ENCODE results near the gene B9D2. TPM values are rescaled to one million over a fixed set of nuclear protein-coding genes. Genes with fewer than 3 reads are reported as not detected.

The B9D2 gene
- total RNA-seq, 3 donors from 2014 or later: 4.0 to 7.3 (median 4.3) TPM

GRCh38 chr19:41398598-41398997 lies 34.6 kb upstream of the B9D2 start:
- no peak for DNase-seq (ENCODE audit: low spot score in 2 of 2)
- intact Hi-C loops (cut with DNase I; ENCODE audit: low total_unique reads): no loop called here
- H3K9me3 ChIP-seq: no peaks in the 10 kb centered on the region
- peaks cover 0 to 9% of the 10 kb centered on the region in 2 donors for H3K4me1 ChIP-seq
- no peak overlapping the region for H3K27ac ChIP-seq
- peak overlapping the region; percentile 88 to 99 (median 95) for H3K4me3 ChIP-seq
- H3K36me3 ChIP-seq: no peaks in the 10 kb centered on the region
- H3K27me3 ChIP-seq: no peaks in the 10 kb centered on the region
- TF ChIP-seq CTCF (IDR thresholded peaks at IDR 0.05) (no peak), POLR2A (IDR thresholded peaks at IDR 0.05) (no peak), POLR2AphosphoS5 (IDR thresholded peaks at IDR 0.05) (no peak)

- Histone ChIP-seq H3K4me3 (peak overlapping the region; percentile 88 to 99 (median 95)), H3K27me3 (no peaks in the 10 kb centered on the region), H3K9me3 (no peaks in the 10 kb centered on the region), H3K4me1 (peaks cover 0 to 9% of the 10 kb centered on the region in 2 donors), H3K27ac (peak overlapping the region; percentile 89), H3K36me3 (no peaks in the 10 kb centered on the region)
- intact Hi-C loops (cut with DNase I; ENCODE audit: low total_unique reads): no loop called here
- TF ChIP-seq POLR2AphosphoS5 (IDR thresholded peaks at IDR 0.05) (no peak), POLR2A (IDR thresholded peaks at IDR 0.05) (no peak), CTCF (IDR thresholded peaks at IDR 0.05) (no peak)
- DNase-seq (ENCODE audit: low spot score in 2 of 2): no peak
Measured at GRCh38 chr19:41398050-41398418, 34.1 kb upstream of the B9D2 start.

GRCh38 chr19:41397086-41398049 lies 33.4 kb upstream of the B9D2 start, which contains the start of the genes BCKDHA and EXOSC5:
Gene BCKDHA, plus strand, starts transcription at chr19:41397818. Its CDS starts 10 bp downstream, at chr19:41397828.
Gene EXOSC5, minus strand, starts transcription at chr19:41397359. Its CDS starts 31 bp downstream, at chr19:41397328.
- Histone ChIP-seq H3K36me3 (no peaks in the 10 kb centered on the region), H3K27me3 (no peaks in the 10 kb centered on the region), H3K9me3 (no peaks in the 10 kb centered on the region), H3K4me3 (peak within 1 kb of the TSS; percentile 88 to 99 (median 95)), H3K27ac (peak within 1 kb of the TSS; percentile 89), H3K4me1 (peaks cover 0 to 9% of the 10 kb centered on the region in 2 donors)
- peak; percentile 11 to 18 (median 17) for TF ChIP-seq CTCF (IDR thresholded peaks at IDR 0.05)
- TF ChIP-seq POLR2AphosphoS5 (IDR thresholded peaks at IDR 0.05): peak; percentile 69 to 89 (median 88)
- no peak for TF ChIP-seq POLR2A (IDR thresholded peaks at IDR 0.05)
- intact Hi-C loops (cut with DNase I; ENCODE audit: low total_unique reads): loop anchor here (2.0 kb wide), 1 partner anchor 51 kb away; no protein-coding TSS in a partner anchor
- DNase-seq (ENCODE audit: low spot score in 2 of 2): peak; percentile 99

GRCh38 chr19:41395355-41395754 lies 31.4 kb upstream of the B9D2 start:
- TF ChIP-seq POLR2AphosphoS5 (IDR thresholded peaks at IDR 0.05): no peak
- TF ChIP-seq POLR2A (IDR thresholded peaks at IDR 0.05): no peak
- TF ChIP-seq CTCF (IDR thresholded peaks at IDR 0.05): no peak
- Histone ChIP-seq H3K9me3 (no peaks in the 10 kb centered on the region), H3K4me1 (peaks cover 0 to 9% of the 10 kb centered on the region in 2 donors), H3K27ac (no peak overlapping the region), H3K36me3 (no peaks in the 10 kb centered on the region), H3K27me3 (no peaks in the 10 kb centered on the region), H3K4me3 (no peak overlapping the region)
- no peak for DNase-seq (ENCODE audit: low spot score in 2 of 2)
- intact Hi-C loops (cut with DNase I; ENCODE audit: low total_unique reads): no loop called here

- no peaks in the 10 kb centered on the region for H3K4me1 ChIP-seq
- DNase-seq (ENCODE audit: low spot score in 2 of 2): no peak
- H3K9me3 ChIP-seq: no peaks in the 10 kb centered on the region
- H3K4me3 ChIP-seq: no peak overlapping the region
- H3K36me3 ChIP-seq: no peaks in the 10 kb centered on the region
- no peak overlapping the region for H3K27ac ChIP-seq
- intact Hi-C loops (cut with DNase I; ENCODE audit: low total_unique reads): no loop called here
- no peak for TF ChIP-seq POLR2AphosphoS5 (IDR thresholded peaks at IDR 0.05)
- no peaks in the 10 kb centered on the region for H3K27me3 ChIP-seq
Measured at GRCh38 chr19:41392775-41393174, 28.8 kb upstream of the B9D2 start.

All from breast epithelium (tissue), 4 donors.